ENCODE measurements around the gene CARD10. TPM values are rescaled to one million over a fixed set of nuclear protein-coding genes. Genes with fewer than 3 reads are reported as not detected.

Gene CARD10
- total RNA-seq, 1 experiment from 2014 or later: 17.5 TPM

GRCh38 chr22:37507731-37508130, 11.5 kb downstream of the CARD10 start (continued):
- TF ChIP-seq PRDM15 (CRISPR knock-in tag; IDR thresholded peaks at IDR 0.05): no peak
- TF ChIP-seq TCF7 (CRISPR knock-in tag; IDR thresholded peaks at IDR 0.05; ENCODE audit: low read depth): no peak
- TF ChIP-seq ARID4B (CRISPR knock-in tag; IDR thresholded peaks at IDR 0.05; ENCODE audit: borderline replicate concordance): no peak
- no peak for TF ChIP-seq MYBL2 (CRISPR knock-in tag; IDR thresholded peaks at IDR 0.05)
- no peak for TF ChIP-seq NR1H2 (CRISPR knock-in tag; IDR thresholded peaks at IDR 0.05)
- no peak for TF ChIP-seq ATF6 (CRISPR knock-in tag; IDR thresholded peaks at IDR 0.05)
- no peak for TF ChIP-seq IRF1 (CRISPR knock-in tag; IDR thresholded peaks at IDR 0.05)
- TF ChIP-seq ZMAT4 (CRISPR knock-in tag; IDR thresholded peaks at IDR 0.05): no peak
- TF ChIP-seq USF1 (CRISPR knock-in tag; IDR thresholded peaks at IDR 0.05): no peak

GRCh38 chr22:37505989-37506388, 13.2 kb downstream of the CARD10 start:
- no peak overlapping the region for H3K27ac Mint-ChIP-seq
- H3K36me3 Mint-ChIP-seq: no peaks in the 10 kb centered on the region
- POLR2A ChIA-PET: no interaction called here
- CTCF ChIA-PET: interaction anchor here (0.9 to 2.7 kb wide), 7 partner anchors 9 to 101 kb away, joined by 3 to 17 read pairs (median 5); no protein-coding TSS in a partner anchor
- ATAC-seq (no peak), DNase-seq (ENCODE audit: low spot score) (no peak)
- H3K4me3 Mint-ChIP-seq: no peak overlapping the region
- H3K4me1 Mint-ChIP-seq: peaks cover 23% of the 10 kb centered on the region
- TF ChIP-seq ZBTB43 (CRISPR knock-in tag; IDR thresholded peaks at IDR 0.05) (no peak), TEAD1 (CRISPR knock-in tag; IDR thresholded peaks at IDR 0.05) (no peak), SMAD3 (CRISPR knock-in tag; IDR thresholded peaks at IDR 0.05; ENCODE audit: borderline replicate concordance) (no peak), CREB1 (CRISPR knock-in tag; IDR thresholded peaks at IDR 0.05) (no peak), CBFB (CRISPR knock-in tag; IDR thresholded peaks at IDR 0.05; ENCODE audit: low read depth) (no peak), ZNF671 (CRISPR knock-in tag; IDR thresholded peaks at IDR 0.05) (no peak), E2F1 (CRISPR knock-in tag; IDR thresholded peaks at IDR 0.05) (no peak), SMAD4 (CRISPR knock-in tag; IDR thresholded peaks at IDR 0.05) (no peak), CDX4 (CRISPR knock-in tag; IDR thresholded peaks at IDR 0.05; ENCODE audit: borderline replicate concordance) (no peak)
- no peaks in the 10 kb centered on the region for H3K9me3 Mint-ChIP-seq
- H3K27me3 Mint-ChIP-seq (ENCODE audit: low read depth): no peaks in the 10 kb centered on the region

Measured in WTC11 (cell line).